GM12878 (cell line): ENCODE measurements around the gene BLOC1S4. TPM values are rescaled to one million over a fixed set of nuclear protein-coding genes. Genes with fewer than 3 reads are reported as not detected.

ENCODE experiments used
- BCL11A ChIP-seq: IDR thresholded peaks from 2 replicates; pipeline ENCODE4 v1.6.1; 2011; ENCODE audit warnings: low read depth, low read length
- BCL3 ChIP-seq: IDR thresholded peaks from 2 replicates; pipeline ENCODE4 v1.6.1; 2011; ENCODE audit warnings: borderline replicate concordance, low read depth, mild to moderate bottlenecking, moderate library complexity, low read length; ENCODE audit not compliant: insufficient read depth, poor library complexity, severe bottlenecking
- BRCA1 ChIP-seq: IDR thresholded peaks from 2 replicates; pipeline ENCODE4 v1.6.1; 2011; ENCODE audit warnings: low read depth, low read length, improper control_type of control experiment
- CEBPB ChIP-seq, 2 experiments: fragments of 150-350 bp in 1 of 2; IDR thresholded peaks; 2 replicates each; pipeline ENCODE4 v1.6.1; 2012 to 2014; ENCODE audit warnings: low read depth in 2 of 2, low read length in 2 of 2, borderline replicate concordance in 1 of 2, inconsistent platforms in 1 of 2
- CHD2 ChIP-seq: IDR thresholded peaks from 2 replicates; pipeline ENCODE4 v1.6.1; 2011; ENCODE audit warnings: low read depth, low read length, improper control_type of control experiment, borderline replicate concordance
- CREM ChIP-seq: IDR thresholded peaks from 2 replicates; pipeline ENCODE4 v1.6.1; 2014; ENCODE audit warnings: antibody characterized with exemption, low read depth
- GABPA ChIP-seq: IDR thresholded peaks from 2 replicates; pipeline ENCODE4 v1.6.1; 2014; ENCODE audit warnings: antibody characterized with exemption, low read depth, mild to moderate bottlenecking, inconsistent platforms
- IRF4 ChIP-seq: IDR thresholded peaks from 2 replicates; pipeline ENCODE4 v1.6.1; 2011; ENCODE audit warnings: low read depth, low read length
- KLF5 ChIP-seq: fragments of 450-650 bp; IDR thresholded peaks from 2 replicates; pipeline ENCODE4 v1.6.1; 2014; ENCODE audit warnings: mild to moderate bottlenecking; ENCODE audit not compliant: partially characterized antibody
- MLLT1 ChIP-seq: fragments of 450-650 bp; IDR thresholded peaks from 2 replicates; pipeline ENCODE4 v1.6.1; 2016; ENCODE audit warnings: mild to moderate bottlenecking
- MTA3 ChIP-seq: IDR thresholded peaks from 2 replicates; pipeline ENCODE4 v1.6.1; 2012; ENCODE audit warnings: low read length, inconsistent platforms, borderline replicate concordance
- NFIC ChIP-seq: IDR thresholded peaks from 2 replicates; pipeline ENCODE4 v1.6.1; 2012; ENCODE audit warnings: low read depth, mild to moderate bottlenecking, inconsistent platforms, low read length, moderate library complexity
- NR2C1 ChIP-seq: fragments of 450-650 bp; IDR thresholded peaks from 2 replicates; pipeline ENCODE4 v1.6.1; 2017; ENCODE audit warnings: antibody characterized with exemption, mild to moderate bottlenecking, moderate library complexity
- NR2F1 ChIP-seq: fragments of 450-650 bp; conservative IDR thresholded peaks from 2 replicates; pipeline ENCODE4 v1.6.1; 2017; ENCODE audit warnings: mild to moderate bottlenecking
- NRF1 ChIP-seq: conservative IDR thresholded peaks from 2 replicates; pipeline ENCODE4 v1.6.1; 2011; ENCODE audit warnings: mild to moderate bottlenecking, low read depth, low read length, improper control_type of control experiment
- POLR2AphosphoS2 ChIP-seq: IDR thresholded peaks from 2 replicates; pipeline ENCODE4 v1.6.1; 2011; ENCODE audit warnings: low read depth, mild to moderate bottlenecking, low read length, improper control_type of control experiment, moderate library complexity
- SMAD5 ChIP-seq: IDR thresholded peaks from 2 replicates; pipeline ENCODE4 v1.6.1; 2016; ENCODE audit warnings: antibody characterized with exemption, low read depth
- SPI1 ChIP-seq: IDR thresholded peaks from 2 replicates; pipeline ENCODE4 v1.6.1; 2011; ENCODE audit warnings: low read depth, mild to moderate bottlenecking, low read length, moderate library complexity, borderline replicate concordance; ENCODE audit not compliant: insufficient read depth
- STAT1 ChIP-seq: fragments of 450-650 bp; conservative IDR thresholded peaks from 2 replicates; pipeline ENCODE4 v1.6.1; 2014; ENCODE audit warnings: antibody characterized with exemption, mild to moderate bottlenecking
- TBL1XR1 ChIP-seq: IDR thresholded peaks from 2 replicates; pipeline ENCODE4 v1.6.1; 2012; ENCODE audit warnings: low read depth, low read length, improper control_type of control experiment
- TCF3 ChIP-seq: IDR thresholded peaks from 2 replicates; pipeline ENCODE4 v1.6.1; 2012; ENCODE audit warnings: low read depth, mild to moderate bottlenecking, low read length, borderline replicate concordance; ENCODE audit not compliant: insufficient read depth
- ZNF274 ChIP-seq: IDR thresholded peaks from one replicate; pipeline ENCODE4 v1.8.0; 2011; ENCODE audit not compliant: insufficient read length, insufficient read depth
- ZNF384 ChIP-seq: IDR thresholded peaks from 2 replicates; pipeline ENCODE4 v1.6.1; 2012; ENCODE audit warnings: low read depth, mild to moderate bottlenecking, low read length, improper control_type of control experiment, borderline replicate concordance
- ZNF622 ChIP-seq: fragments of 450-650 bp; IDR thresholded peaks from 2 replicates; pipeline ENCODE4 v1.6.1; 2017; ENCODE audit warnings: mild to moderate bottlenecking, inconsistent platforms
- ZNF687 ChIP-seq: fragments of 450-650 bp; IDR thresholded peaks from 2 replicates; pipeline ENCODE4 v1.6.1; 2017; ENCODE audit warnings: mild to moderate bottlenecking, moderate library complexity
- polyA plus RNA-seq, 11 experiments: library from polyadenylated mRNA; depleted of rRNA in 4 of 11; unstranded in 6 of 11; stranded (reverse) in 5 of 11; fragments of >200 nt; fragmentation: Nextera tagmentation in 4 of 11; fragmentation: Illumina TruSeq in 1 of 11; extraction: Ambion mirVana in 4 of 11; extraction: Trizol in 1 of 11; gene quantifications; 1 replicate in 1 of 11; 2 replicates in 10 of 11; pipeline versions ENCODE4 v1.2.1 to v1.2.3, GENCODE V29; 2011 to 2016; ENCODE audit warnings: inconsistent platforms in 2 of 11, missing spikeins in 2 of 11, low read depth in 1 of 11
- total RNA-seq, 4 experiments: library from RNA; depleted of rRNA in 3 of 4; stranded (reverse); fragments of >200 nt in 3 of 4; fragmentation: Illumina TruSeq in 1 of 4; extraction: Trizol in 1 of 4; gene quantifications; 2 replicates each; pipeline versions ENCODE4 v1.2.1 to v1.2.3, GENCODE V29; 2013 to 2021

The BLOC1S4 gene
- total and polyA plus RNA-seq, 10 of the 15 experiments (the other 5 are each of a cell fraction or from before 2014, with no cell fraction given): 2.7 to 23.8 (median 9.5) TPM

GRCh38 chr4:6673660-6674499 lies 42.1 kb upstream of the BLOC1S4 start (continued):
- TF ChIP-seq ZNF622 (no peak), MTA3 (no peak), ZNF687 (no peak; the same call in none of the 2 replicates), CREM (no peak), BCL11A (no peak), SPI1 (no peak), CHD2 (peak; percentile 21; the same call in 1 of the 2 replicates), TBL1XR1 (no peak), NRF1 (peak; percentile 94), GABPA (no peak), CEBPB (IDR thresholded peaks at IDR 0.05; ENCODE audit: borderline replicate concordance in 1 of 2, low read depth in 2 of 2, low read length in 2 of 2) (no peak), SMAD5 (0 out of 2 replicates have a peak, but pooled peaks have one; percentile 22), NFIC (no peak), ZNF384 (no peak), IRF4 (no peak), POLR2AphosphoS2 (no peak), BRCA1 (no peak), KLF5 (no peak), NR2C1 (no peak), BCL3 (no peak), ZNF274 (no peak), NR2F1 (peak; percentile 42), TCF3 (no peak), MLLT1 (peak; percentile 94), STAT1 (no peak; the same call in 1 of the 2 replicates)
